ENCODE results near the gene STIP1.

Gene STIP1

GRCh38 chr11:64185693-64186491, at the start of gene STIP1:
Gene STIP1 (plus strand): TSS chr11:64186171. CDS start chr11:64186262, 91 bp downstream.
- peak; percentile 94 to 98 (median 97) for DNase-seq (ENCODE audit: low read depth in 3 of 3)

- DNase-seq (ENCODE audit: low read depth in 3 of 3): no peak
Measured at GRCh38 chr11:64136765-64137441, 49.1 kb upstream of the STIP1 start.

GRCh38 chr11:64138398-64138797, 47.6 kb upstream of the STIP1 start:
- no peak for DNase-seq (ENCODE audit: low read depth in 3 of 3)

GRCh38 chr11:64139049-64139448, 46.9 kb upstream of the STIP1 start:
- DNase-seq (ENCODE audit: low read depth in 3 of 3): no peak

- DNase-seq (ENCODE audit: low read depth in 3 of 3): no peak
Measured at GRCh38 chr11:64140082-64140481, 45.9 kb upstream of the STIP1 start.

- DNase-seq (ENCODE audit: low read depth in 3 of 3): no peak
Measured at GRCh38 chr11:64141081-64141783, 44.7 kb upstream of the STIP1 start.

GRCh38 chr11:64144587-64145472, 41.1 kb upstream of the STIP1 start:
- DNase-seq (ENCODE audit: low read depth in 3 of 3): no peak

- peak; percentile 25 to 39 (median 33) for DNase-seq (ENCODE audit: low read depth in 3 of 3)
Measured at GRCh38 chr11:64146036-64146955, 39.7 kb upstream of the STIP1 start.

GRCh38 chr11:64148226-64148916, 37.6 kb upstream of the STIP1 start:
- peak; percentile 48 to 63 (median 62) for DNase-seq (ENCODE audit: low read depth in 3 of 3)

- DNase-seq (ENCODE audit: low read depth in 3 of 3): no peak
Measured at GRCh38 chr11:64148917-64149617, 36.9 kb upstream of the STIP1 start.

- DNase-seq (ENCODE audit: low read depth in 3 of 3): no peak
Measured at GRCh38 chr11:64150051-64150450, 35.9 kb upstream of the STIP1 start.

- no peak for DNase-seq (ENCODE audit: low read depth in 3 of 3)
Measured at GRCh38 chr11:64150481-64151239, 35.3 kb upstream of the STIP1 start.

GRCh38 chr11:64151337-64151736, 34.6 kb upstream of the STIP1 start:
- DNase-seq (ENCODE audit: low read depth in 3 of 3): no peak

- DNase-seq (ENCODE audit: low read depth in 3 of 3): peak; percentile 35 to 60 (median 55)
Measured at GRCh38 chr11:64152841-64153691, 32.9 kb upstream of the STIP1 start.

GRCh38 chr11:64153812-64154211, 32.2 kb upstream of the STIP1 start:
- DNase-seq (ENCODE audit: low read depth in 3 of 3): no peak

GRCh38 chr11:64156235-64157011, 29.5 kb upstream of the STIP1 start:
- no peak for DNase-seq (ENCODE audit: low read depth in 3 of 3)
